IMR-90 (cell line): Measurements from ENCODE around the gene MCAM. TPM values are rescaled to one million over a fixed set of nuclear protein-coding genes. Genes with fewer than 3 reads are reported as not detected.

ENCODE experiments used
- ATAC-seq: fragments of 200-7000 bp; cut with Tn5 transposase; 2 replicates; pipeline ENCODE4 v1.9.1; 2020; ENCODE audit warnings: low read depth, mild to moderate bottlenecking, moderate library complexity
- BruUV-seq: library from RNA; stranded (reverse); fragments of 400-500 nt; replicated peaks from 2 replicates; lab custom pipeline; 2021; lab: Mats Ljungman, UMichigan
- CTCF ChIA-PET: fragments of 300-600 bp; formaldehyde crosslinking; extraction: SDS; loops from one replicate; lab custom pipeline; 2021; ENCODE audit warnings: antibody characterized with exemption; lab: Yijun Ruan, JAX
- POLR2A ChIA-PET: fragments of 300-600 bp; sonication (Branson Sonifier 250); formaldehyde crosslinking; loops from one replicate; lab custom pipeline; 2022; ENCODE audit warnings: antibody characterized with exemption; ENCODE audit not compliant: unreplicated experiment; lab: Charles Lee
- DNase-seq: peaks from one replicate; pipeline ENCODE4 v3.0.0; 2013
- H2AFZ ChIP-seq: replicated peaks from 2 replicates; pipeline ENCODE3; 2013; ENCODE audit warnings: low read length, mild to moderate bottlenecking; ENCODE audit not compliant: poor library complexity
- H2AK5ac ChIP-seq: 2 replicates; pipeline ENCODE4 v1.6.1; 2013; ENCODE audit warnings: low read depth, low read length, inconsistent platforms
- H2AK9ac ChIP-seq: replicated peaks from 2 replicates; pipeline ENCODE3; 2013; ENCODE audit warnings: mild to moderate bottlenecking, low read depth, low read length, moderate library complexity; ENCODE audit not compliant: poor library complexity
- H2BK120ac ChIP-seq: 2 replicates; pipeline ENCODE4 v1.6.1; 2013; ENCODE audit warnings: low read depth, low read length, inconsistent platforms
- H2BK15ac ChIP-seq: 3 replicates; pipeline ENCODE4 v1.6.1; 2013; ENCODE audit warnings: low read depth, low read length, inconsistent platforms
- H2BK20ac ChIP-seq: 2 replicates; pipeline ENCODE4 v1.6.1; 2013; ENCODE audit warnings: low read depth, mild to moderate bottlenecking, inconsistent platforms, low read length, moderate library complexity
- H2BK5ac ChIP-seq: 2 replicates; pipeline ENCODE4 v1.6.1; 2013; ENCODE audit warnings: mild to moderate bottlenecking, low read depth, low read length, inconsistent platforms; ENCODE audit not compliant: poor library complexity, severe bottlenecking
- H3K14ac ChIP-seq: replicated peaks from 2 replicates; pipeline ENCODE4 v1.6.1; 2013; ENCODE audit warnings: low read depth, low read length, inconsistent platforms
- H3K18ac ChIP-seq: 2 replicates; pipeline ENCODE4 v1.6.1; 2013; ENCODE audit warnings: low read depth, low read length, control low read depth
- H3K23ac ChIP-seq: 2 replicates; pipeline ENCODE4 v1.6.1; 2013; ENCODE audit warnings: low read depth, low read length, inconsistent platforms
- H3K27ac ChIP-seq: 2 replicates; pipeline ENCODE4 v1.5.1; 2013; ENCODE audit warnings: mild to moderate bottlenecking, control low read depth, low read length; ENCODE audit not compliant: insufficient read depth
- H3K27me3 ChIP-seq: 2 replicates; pipeline ENCODE4 v1.6.1; 2013; ENCODE audit warnings: low read length; ENCODE audit not compliant: control insufficient read depth, insufficient read depth
- H3K36me3 ChIP-seq: 2 replicates; pipeline ENCODE4 v1.6.1; 2013; ENCODE audit warnings: low read length, mixed read lengths; ENCODE audit not compliant: control insufficient read depth, insufficient read depth
- H3K4ac ChIP-seq: 2 replicates; pipeline ENCODE4 v1.6.1; 2013; ENCODE audit warnings: low read depth, low read length, inconsistent platforms
- H3K4me1 ChIP-seq: 2 replicates; pipeline ENCODE4 v1.6.1; 2013; ENCODE audit warnings: low read length, mixed read lengths; ENCODE audit not compliant: control insufficient read depth, insufficient read depth
- H3K4me2 ChIP-seq: 2 replicates; pipeline ENCODE4 v1.6.1; 2013; ENCODE audit warnings: low read depth, mild to moderate bottlenecking, control low read depth, low read length, moderate library complexity
- H3K4me3 ChIP-seq: 2 replicates; pipeline ENCODE4 v1.5.1; 2013; ENCODE audit warnings: low read depth, mild to moderate bottlenecking, control low read depth, low read length, moderate library complexity; ENCODE audit not compliant: insufficient read depth
- H3K56ac ChIP-seq: 2 replicates; pipeline ENCODE4 v1.6.1; 2013; ENCODE audit warnings: low read length, inconsistent platforms; ENCODE audit not compliant: insufficient read depth; ENCODE audit errors: extremely low read depth
- H3K79me1 ChIP-seq, 2 experiments: 2 replicates each; pipeline ENCODE4 v1.6.1; 2013; ENCODE audit warnings: low read length in 2 of 2, inconsistent platforms in 1 of 2, low read depth in 1 of 2
- H3K9ac ChIP-seq: 2 replicates; pipeline ENCODE4 v1.6.1; 2013; ENCODE audit warnings: low read depth, low read length, control low read depth
- H3K9me1 ChIP-seq: 2 replicates; pipeline ENCODE4 v1.6.1; 2013; ENCODE audit warnings: low read length, inconsistent platforms; ENCODE audit not compliant: insufficient read depth
- H3K9me3 ChIP-seq: 2 replicates; pipeline ENCODE4 v1.6.1; 2013; ENCODE audit warnings: low read length; ENCODE audit not compliant: control insufficient read depth, insufficient read depth
- H4K20me1 ChIP-seq: 2 replicates; pipeline ENCODE4 v1.6.1; 2013; ENCODE audit warnings: low read length, inconsistent platforms; ENCODE audit not compliant: insufficient read depth
- H4K5ac ChIP-seq: 2 replicates; pipeline ENCODE4 v1.6.1; 2013; ENCODE audit warnings: mild to moderate bottlenecking, low read depth, low read length, control low read depth
- H4K8ac ChIP-seq, 2 experiments: 2 replicates each; pipeline ENCODE4 v1.6.1; 2013; ENCODE audit warnings: low read depth in 2 of 2, low read length in 2 of 2, control low read depth in 1 of 2, inconsistent platforms in 1 of 2
- H4K91ac ChIP-seq: 2 replicates; pipeline ENCODE4 v1.6.1; 2013; ENCODE audit warnings: low read depth, low read length, inconsistent platforms; ENCODE audit not compliant: insufficient read depth
- CEBPB ChIP-seq: IDR thresholded peaks from 2 replicates; pipeline ENCODE4 v1.6.1; 2012; ENCODE audit warnings: low read depth, low read length, improper control_type of control experiment
- CHD1 ChIP-seq: IDR thresholded peaks from 2 replicates; pipeline ENCODE4 v1.6.1; 2012; ENCODE audit warnings: low read depth, low read length, improper control_type of control experiment
- WGBS, 2 experiments: methylation state at CpG; one replicate each; pipeline versions ENCODE4 v1.1.5 to v1.1.7; 2013; ENCODE audit warnings: missing lambda C conversion rate in 2 of 2; ENCODE audit not compliant: insufficient read length in 1 of 2; ENCODE audit errors: extremely low coverage in 2 of 2; 5-methylcytosine and 5-hydroxymethylcytosine counted together
- dilution Hi-C: fragments of 300-500 bp; cut with HindIII; formaldehyde crosslinking; loops from one replicate; pipeline ENCODE4 v1.14.3; 2018; ENCODE audit warnings: low sequenced_read_pairs; ENCODE audit not compliant: unreplicated experiment
- in situ Hi-C: fragments of 300-500 bp; cut with MboI; formaldehyde crosslinking; loops from 3 replicates; pipeline ENCODE4 v1.14.3; 2019; ENCODE audit warnings: low sequenced_read_pairs, inconsistent platforms, mixed read lengths
- intact Hi-C: fragments of 100-400 bp; cut with micrococcal nuclease; formaldehyde crosslinking; loops from 2 replicates; pipeline ENCODE4 v1.10.0; 2022
- polyA plus RNA-seq, 3 experiments: library from polyadenylated mRNA; depleted of rRNA; stranded (reverse); fragments of >200 nt; gene quantifications; 2 replicates each; pipeline ENCODE4 v1.2.3, GENCODE V29; 2012; ENCODE audit warnings: low replicate concordance in 1 of 3
- total RNA-seq: library from RNA; depleted of rRNA; stranded (reverse); fragments of >200 nt; gene quantifications from 2 replicates; pipeline ENCODE4 v1.2.3, GENCODE V29; 2012
- TF ChIP-seq, protein P1 (sequence below): conservative IDR thresholded peaks from 2 replicates; pipeline ENCODE4 v1.5.1; 2012; ENCODE audit warnings: mild to moderate bottlenecking, low read depth, low read length, improper control_type of control experiment

The MCAM gene
- total and polyA plus RNA-seq, 2 of the 4 experiments (the other 2 are of a cell fraction), result 95.1 to 131 TPM

DNA sequence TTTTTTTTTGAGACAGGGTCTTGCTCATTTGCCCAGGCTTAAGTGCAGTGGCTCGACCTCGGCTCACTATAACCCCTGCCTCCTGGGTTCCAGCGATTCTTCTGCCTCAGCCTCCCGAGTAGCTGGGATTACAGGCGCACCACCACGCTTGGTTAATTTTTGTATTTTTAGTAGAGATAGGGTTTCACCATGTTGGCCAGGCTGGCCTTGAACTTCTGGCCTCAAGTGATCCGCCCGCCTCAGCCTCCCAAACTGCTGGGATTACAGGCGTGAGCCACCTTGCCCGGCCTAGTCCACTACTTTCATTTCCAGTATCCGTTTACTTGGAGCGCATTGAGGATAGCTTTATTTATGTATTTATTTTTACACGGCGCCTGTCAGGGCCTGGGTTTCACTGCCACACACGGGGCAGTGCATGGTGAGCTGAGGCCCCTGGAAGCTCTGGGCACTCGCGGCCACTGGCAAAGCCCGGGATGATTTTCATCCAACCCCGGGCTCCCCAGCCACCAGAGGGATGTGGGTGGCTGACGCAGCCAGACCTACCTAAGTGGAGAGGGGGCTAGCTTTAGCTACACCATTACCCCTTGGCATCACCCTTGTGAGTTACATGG, 6.1 kb upstream of the MCAM start (continued):
- no peak for TF ChIP-seq CHD1

DNA sequence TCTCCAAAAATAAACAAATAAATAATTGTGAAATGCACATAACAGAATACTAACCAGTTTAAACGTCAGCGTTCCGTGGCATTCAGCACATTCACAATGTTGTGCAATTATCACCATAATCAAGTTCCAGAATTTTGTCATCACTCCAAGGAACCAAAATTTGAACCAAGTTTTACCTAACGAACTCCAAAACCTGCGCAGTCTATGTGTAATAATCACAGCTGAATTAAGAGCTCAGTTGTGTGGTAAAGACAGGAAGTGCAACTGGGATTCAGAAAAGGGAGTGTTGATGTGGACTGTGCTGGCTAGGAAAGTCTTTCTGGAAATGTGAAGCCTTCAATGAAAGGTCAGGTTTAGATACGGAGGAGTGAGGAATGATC, 5.4 kb upstream of the MCAM start:
- Histone ChIP-seq H3K18ac (no peak overlapping the region), H2BK120ac (peak overlapping the region; percentile 59), H2AK9ac (no peak overlapping the region), H3K4me1 (peaks cover 34% of the 10 kb centered on the region), H2BK15ac (peak overlapping the region; percentile 57; the same call in 1 of the 3 replicates), H2BK20ac (peak overlapping the region; percentile 4; the same call in 1 of the 2 replicates), H3K23ac (no peak overlapping the region), H3K9me1 (peaks cover 17% of the 10 kb centered on the region), H4K91ac (0 out of 2 replicates have a peak overlapping the region, but pooled peaks have one; percentile 48), H4K20me1 (no peaks in the 10 kb centered on the region), H3K56ac (0 out of 2 replicates have a peak overlapping the region, but pooled peaks have one; percentile 4), H4K5ac (peak overlapping the region; percentile 19; the same call in 1 of the 2 replicates), H3K9me3 (no peaks in the 10 kb centered on the region), H2AK5ac (0 out of 2 replicates have a peak overlapping the region, but pooled peaks have one; percentile 1), H2AFZ (no peak overlapping the region), H3K4me2 (no peak overlapping the region), H3K27me3 (no peaks in the 10 kb centered on the region), H3K27ac (no peak overlapping the region), H4K8ac (peak overlapping the region; percentile 3 to 54; a peak in 3 of 4 replicates), H3K36me3 (no peaks in the 10 kb centered on the region), H3K4ac (peak overlapping the region; percentile 37; the same call in 1 of the 2 replicates), H3K4me3 (no peak overlapping the region), H2BK5ac (no peak overlapping the region), H3K14ac (no peak overlapping the region), H3K9ac (peak overlapping the region; percentile 31; the same call in 1 of the 2 replicates), H3K79me1 (peaks cover 0 to 28% of the 10 kb centered on the region in 2 experiments; a peak in 3 of 4 replicates)
- WGBS, 2 experiments, result 64% methylated on average over 6 of the region's 6 CpGs; no CpG with 5 or more reads in 1 of the 2 experiments
- ChIA-PET CTCF (interaction anchor here (0.8 to 1.5 kb wide), 3 partner anchors 34 to 175 kb away, joined by 3 read pairs; partner anchors contain the start of gene CBL), POLR2A (no interaction called here)
- intact Hi-C loops (loop anchor here (2.0 to 5.0 kb wide), 3 partner anchors 118 to 230 kb away; partner anchors contain the start of gene ABCG4), in situ Hi-C loops (no loop called here), dilution Hi-C loops (no loop called here)
- no TSS peak for BruUV-seq
- peak; percentile 53; the same call in 1 of the 2 replicates for TF ChIP-seq CEBPB
- TF ChIP-seq, protein P1, sequence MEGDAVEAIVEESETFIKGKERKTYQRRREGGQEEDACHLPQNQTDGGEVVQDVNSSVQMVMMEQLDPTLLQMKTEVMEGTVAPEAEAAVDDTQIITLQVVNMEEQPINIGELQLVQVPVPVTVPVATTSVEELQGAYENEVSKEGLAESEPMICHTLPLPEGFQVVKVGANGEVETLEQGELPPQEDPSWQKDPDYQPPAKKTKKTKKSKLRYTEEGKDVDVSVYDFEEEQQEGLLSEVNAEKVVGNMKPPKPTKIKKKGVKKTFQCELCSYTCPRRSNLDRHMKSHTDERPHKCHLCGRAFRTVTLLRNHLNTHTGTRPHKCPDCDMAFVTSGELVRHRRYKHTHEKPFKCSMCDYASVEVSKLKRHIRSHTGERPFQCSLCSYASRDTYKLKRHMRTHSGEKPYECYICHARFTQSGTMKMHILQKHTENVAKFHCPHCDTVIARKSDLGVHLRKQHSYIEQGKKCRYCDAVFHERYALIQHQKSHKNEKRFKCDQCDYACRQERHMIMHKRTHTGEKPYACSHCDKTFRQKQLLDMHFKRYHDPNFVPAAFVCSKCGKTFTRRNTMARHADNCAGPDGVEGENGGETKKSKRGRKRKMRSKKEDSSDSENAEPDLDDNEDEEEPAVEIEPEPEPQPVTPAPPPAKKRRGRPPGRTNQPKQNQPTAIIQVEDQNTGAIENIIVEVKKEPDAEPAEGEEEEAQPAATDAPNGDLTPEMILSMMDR, result no peak
- DNase-seq (no peak), ATAC-seq (no peak)
